Testis (tissue), 2 donors: Measurements from ENCODE around the gene MARCHF7.

ENCODE experiments used
- POLR2A ChIP-seq: fragments of 450-650 bp; IDR thresholded peaks from one replicate; pipeline ENCODE4 v1.6.1; 2017; ENCODE audit warnings: antibody characterized with exemption, mild to moderate bottlenecking, moderate library complexity
- TF ChIP-seq, protein P1 (sequence below), 3 experiments: fragments of 450-650 bp in 2 of 3; fragments of 200-600 bp in 1 of 3; sonication (generic) in 1 of 3; IDR thresholded peaks; one replicate each; pipeline ENCODE4 v1.5.1; 2016 to 2019; ENCODE audit warnings: antibody characterized with exemption in 3 of 3, mild to moderate bottlenecking in 2 of 3, moderate library complexity in 1 of 3

DNA sequence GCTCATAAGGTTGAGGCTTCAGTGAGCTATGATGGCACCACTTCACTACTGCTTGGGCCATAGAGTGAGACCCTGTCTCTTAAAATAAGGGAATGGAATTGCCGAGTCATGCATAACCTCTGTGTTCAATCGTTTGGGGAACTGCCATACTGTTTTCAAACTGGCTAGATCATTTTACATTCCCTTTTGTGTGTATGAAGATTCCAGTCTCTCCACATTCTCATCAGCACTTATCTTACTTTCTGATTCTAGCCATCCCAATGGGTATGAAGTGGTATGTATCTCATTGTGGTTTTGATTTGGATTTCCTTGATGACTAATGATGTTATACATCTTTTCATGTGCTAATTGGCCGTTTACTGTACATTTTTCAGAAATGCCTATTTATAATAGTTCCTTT lies 23.7 kb downstream of the MARCHF7 start:
- no peak for TF ChIP-seq POLR2A
- TF ChIP-seq, protein P1, sequence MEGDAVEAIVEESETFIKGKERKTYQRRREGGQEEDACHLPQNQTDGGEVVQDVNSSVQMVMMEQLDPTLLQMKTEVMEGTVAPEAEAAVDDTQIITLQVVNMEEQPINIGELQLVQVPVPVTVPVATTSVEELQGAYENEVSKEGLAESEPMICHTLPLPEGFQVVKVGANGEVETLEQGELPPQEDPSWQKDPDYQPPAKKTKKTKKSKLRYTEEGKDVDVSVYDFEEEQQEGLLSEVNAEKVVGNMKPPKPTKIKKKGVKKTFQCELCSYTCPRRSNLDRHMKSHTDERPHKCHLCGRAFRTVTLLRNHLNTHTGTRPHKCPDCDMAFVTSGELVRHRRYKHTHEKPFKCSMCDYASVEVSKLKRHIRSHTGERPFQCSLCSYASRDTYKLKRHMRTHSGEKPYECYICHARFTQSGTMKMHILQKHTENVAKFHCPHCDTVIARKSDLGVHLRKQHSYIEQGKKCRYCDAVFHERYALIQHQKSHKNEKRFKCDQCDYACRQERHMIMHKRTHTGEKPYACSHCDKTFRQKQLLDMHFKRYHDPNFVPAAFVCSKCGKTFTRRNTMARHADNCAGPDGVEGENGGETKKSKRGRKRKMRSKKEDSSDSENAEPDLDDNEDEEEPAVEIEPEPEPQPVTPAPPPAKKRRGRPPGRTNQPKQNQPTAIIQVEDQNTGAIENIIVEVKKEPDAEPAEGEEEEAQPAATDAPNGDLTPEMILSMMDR (IDR thresholded peaks at IDR 0.05) = no peak
